OCI-LY3 (cell line): ENCODE results near the gene ANAPC15.

ENCODE experiments used
- CTCF ChIP-seq: fragments of 200-600, 300-600 bp; sonication (generic); IDR thresholded peaks from 2 replicates; pipeline ENCODE4 v1.5.1; 2014; ENCODE audit warnings: antibody characterized with exemption, low read length, low read depth
- EZH2phosphoT487 ChIP-seq: fragments of 200-600 bp; shearing (Covaris generic); IDR thresholded peaks from 2 replicates; pipeline ENCODE4 v1.6.1; 2018; ENCODE audit warnings: antibody characterized with exemption, mixed run types, low read depth

GRCh38 chr11:72112978-72113808 lies 698 bp upstream of the ANAPC15 start:
- TF ChIP-seq CTCF, result no peak
- TF ChIP-seq EZH2phosphoT487, result no peak
